Transverse colon (tissue), 4 donors: ENCODE results near the gene EHD4. TPM values are rescaled to one million over a fixed set of nuclear protein-coding genes. Genes with fewer than 3 reads are reported as not detected.

Experiments
- DNase-seq: peaks from one replicate; pipeline ENCODE4 v3.0.0-alpha.2; 2019
- H3K27ac ChIP-seq, 4 donors: fragments of 200-600 bp; sonication (generic); 2 replicates each; pipeline ENCODE4 v1.5.1; 2016 to 2018; ENCODE audit warnings: inconsistent platforms in 4 of 4
- H3K27me3 ChIP-seq: fragments of 200-600 bp; sonication (generic); 2 replicates; pipeline ENCODE4 v1.5.1; 2017; ENCODE audit warnings: inconsistent platforms
- H3K36me3 ChIP-seq, 4 donors: fragments of 200-600 bp; sonication (generic); 2 replicates each; pipeline ENCODE4 v1.5.1; 2017 to 2019; ENCODE audit warnings: inconsistent platforms in 4 of 4
- H3K4me1 ChIP-seq, 4 donors: fragments of 200-600 bp; sonication (generic); 2 replicates each; pipeline ENCODE4 v1.5.1; 2017 to 2020; ENCODE audit warnings: inconsistent platforms in 4 of 4
- H3K4me3 ChIP-seq, 4 donors: fragments of 200-600 bp; sonication (generic); 1 replicate in 1 of 4; 2 replicates in 3 of 4; pipeline versions ENCODE4 v1.5.1 to v1.6.1; 2017 to 2019; ENCODE audit warnings: inconsistent platforms in 4 of 4
- H3K9me3 ChIP-seq, 2 donors: fragments of 200-600 bp; sonication (generic); 2 replicates each; pipeline ENCODE4 v1.5.1; 2017 to 2019; ENCODE audit warnings: inconsistent platforms in 2 of 2
- CTCF ChIP-seq, 5 experiments: fragments of 200-600 bp in 3 of 5; fragments of 450-650 bp in 2 of 5; sonication (generic) in 3 of 5; IDR thresholded peaks; 1 replicate in 2 of 5; 2 replicates in 3 of 5; pipeline ENCODE4 v1.5.1; 2016 to 2017; ENCODE audit warnings: antibody characterized with exemption in 5 of 5, inconsistent platforms in 3 of 5, mild to moderate bottlenecking in 2 of 5, moderate library complexity in 1 of 5
- EP300 ChIP-seq: sonication (generic); formaldehyde crosslinking; IDR thresholded peaks from one replicate; pipeline ENCODE4 v1.6.1; 2017; ENCODE audit warnings: antibody characterized with exemption, low read depth
- POLR2A ChIP-seq: fragments of 450-650 bp; IDR thresholded peaks from one replicate; pipeline ENCODE4 v1.6.1; 2016; ENCODE audit warnings: antibody characterized with exemption, mild to moderate bottlenecking, moderate library complexity
- POLR2AphosphoS5 ChIP-seq, 3 donors: sonication (generic); formaldehyde crosslinking; IDR thresholded peaks; one replicate each; pipeline ENCODE4 v1.6.1; 2016; ENCODE audit warnings: antibody characterized with exemption in 3 of 3
- WGBS, 2 donors: methylation state at CpG; one replicate each; pipeline ENCODE4 v1.1.5; 2018; ENCODE audit warnings: low coverage in 1 of 2; 5-methylcytosine and 5-hydroxymethylcytosine counted together
- in situ Hi-C, 4 donors: fragments of 200-750 bp; cut with MboI; loops; one replicate each; pipeline versions ENCODE4 v1.15.0 to v1.15.1; 2017; ENCODE audit warnings: low sequenced_read_pairs in 3 of 4, low pct_ligation_motif_present in 1 of 4, low pct_unique_long_range_greater_than_20kb in 1 of 4
- intact Hi-C: fragments of 100-400 bp; cut with DNase I; formaldehyde crosslinking; loops from one replicate; pipeline ENCODE4 v1.15.1; 2023; ENCODE audit warnings: low total_unique reads
- total RNA-seq, 4 donors: library from RNA; depleted of rRNA; stranded (reverse); fragments of >200 nt; gene quantifications; one replicate each; pipeline ENCODE4 v1.1.0, GENCODE V29; 2016

Gene EHD4
- total RNA-seq, 4 donors from 2014 or later = 16.9 to 55.4 (median 35.5) TPM

GRCh38 chr15:41944313-41944940, 27.9 kb downstream of the EHD4 start:
- Histone ChIP-seq H3K36me3 (no peaks in the 10 kb centered on the region), H3K4me3 (no peak overlapping the region), H3K4me1 (peaks cover 0 to 10% (median 6%) of the 10 kb centered on the region in 4 donors), H3K27me3 (no peaks in the 10 kb centered on the region), H3K9me3 (no peaks in the 10 kb centered on the region), H3K27ac (peak overlapping the region; percentile 20 to 61 (median 46))
- intact Hi-C loops = no loop called here
- in situ Hi-C loops = no loop called here
- DNase-seq = no peak
- 40 to 71% methylated on average over 1 to 8 of the region's 8 CpGs for WGBS, 2 donors
- TF ChIP-seq POLR2A (no peak), POLR2AphosphoS5 (IDR thresholded peaks at IDR 0.05) (peak in 1 of 3 donors; percentile 23)

GRCh38 chr15:41943543-41944312, 28.6 kb downstream of the EHD4 start:
- Histone ChIP-seq H3K27me3 (no peaks in the 10 kb centered on the region), H3K27ac (peak overlapping the region; percentile 20 to 61 (median 46)), H3K4me1 (peaks cover 0 to 10% (median 6%) of the 10 kb centered on the region in 4 donors), H3K9me3 (no peaks in the 10 kb centered on the region), H3K36me3 (no peaks in the 10 kb centered on the region), H3K4me3 (no peak overlapping the region)
- in situ Hi-C loops (no loop called here), intact Hi-C loops (no loop called here)
- 90% methylated on average over 6 of the region's 6 CpGs; no CpG with 5 or more reads in 1 of the 2 donors for WGBS, 2 donors
- DNase-seq = no peak
- TF ChIP-seq EP300 (no peak), POLR2AphosphoS5 (IDR thresholded peaks at IDR 0.05) (no peak), CTCF (IDR thresholded peaks at IDR 0.05) (no peak), POLR2A (no peak)

GRCh38 chr15:41942886-41943285, 29.5 kb downstream of the EHD4 start:
- TF ChIP-seq POLR2AphosphoS5 (IDR thresholded peaks at IDR 0.05) = no peak
- no peak for TF ChIP-seq POLR2A
- no peak for TF ChIP-seq EP300
- TF ChIP-seq CTCF (IDR thresholded peaks at IDR 0.05) = no peak
- 40 to 95% methylated on average over 2 to 7 of the region's 7 CpGs for WGBS, 2 donors
- H3K36me3 ChIP-seq = no peaks in the 10 kb centered on the region
- DNase-seq = no peak
- intact Hi-C loops = no loop called here
- in situ Hi-C loops = no loop called here
- no peak overlapping the region for H3K27ac ChIP-seq
- peaks cover 0 to 12% (median 6%) of the 10 kb centered on the region in 4 donors for H3K4me1 ChIP-seq
- H3K27me3 ChIP-seq = no peaks in the 10 kb centered on the region
- no peaks in the 10 kb centered on the region for H3K9me3 ChIP-seq
- no peak overlapping the region for H3K4me3 ChIP-seq

- TF ChIP-seq EP300 = no peak
- TF ChIP-seq CTCF (IDR thresholded peaks at IDR 0.05) = no peak
- TF ChIP-seq POLR2AphosphoS5 (IDR thresholded peaks at IDR 0.05) = no peak
- TF ChIP-seq POLR2A = no peak
- no peak overlapping the region for H3K4me3 ChIP-seq
- no peaks in the 10 kb centered on the region for H3K27me3 ChIP-seq
- DNase-seq = no peak
- in situ Hi-C loops (no loop called here), intact Hi-C loops (no loop called here)
- no peaks in the 10 kb centered on the region for H3K9me3 ChIP-seq
- no peaks in the 10 kb centered on the region for H3K36me3 ChIP-seq
- 90 to 94% methylated on average over 8 to 22 of the region's 22 CpGs for WGBS, 2 donors
- H3K27ac ChIP-seq = no peak overlapping the region
- H3K4me1 ChIP-seq = peaks cover 0 to 21% (median 6%) of the 10 kb centered on the region in 4 donors
Measured at GRCh38 chr15:41941644-41942415, 30.5 kb downstream of the EHD4 start.
